NCI-H128 (cell line): Measurements from ENCODE around the gene POU6F2.

Experiments
- DNase-seq: peaks from one replicate; lab custom pipeline; 2025; ENCODE audit not compliant: unreplicated experiment; lab: John Stamatoyannopoulos, UW

Gene POU6F2

DNA sequence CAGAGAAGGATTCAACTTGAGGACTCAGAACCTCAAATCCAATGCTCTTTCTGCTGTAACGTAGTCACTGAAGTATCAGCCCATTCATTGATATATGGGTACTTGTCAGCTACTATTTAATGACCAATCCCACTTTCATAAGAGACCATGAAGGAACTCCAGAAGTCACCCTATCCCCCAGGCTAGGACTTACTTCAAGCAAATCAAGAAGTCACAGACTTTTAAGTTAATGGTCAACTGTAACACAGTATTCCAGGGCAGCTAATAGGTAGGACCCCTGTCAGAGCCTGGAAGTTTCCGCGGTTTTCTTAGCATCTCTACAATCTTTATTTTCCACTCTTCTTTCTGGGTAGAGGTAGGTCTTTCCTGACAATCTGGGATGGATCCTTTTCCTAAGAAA, 269.9 kb downstream of the POU6F2 start:
- DNase-seq, result no peak

DNA sequence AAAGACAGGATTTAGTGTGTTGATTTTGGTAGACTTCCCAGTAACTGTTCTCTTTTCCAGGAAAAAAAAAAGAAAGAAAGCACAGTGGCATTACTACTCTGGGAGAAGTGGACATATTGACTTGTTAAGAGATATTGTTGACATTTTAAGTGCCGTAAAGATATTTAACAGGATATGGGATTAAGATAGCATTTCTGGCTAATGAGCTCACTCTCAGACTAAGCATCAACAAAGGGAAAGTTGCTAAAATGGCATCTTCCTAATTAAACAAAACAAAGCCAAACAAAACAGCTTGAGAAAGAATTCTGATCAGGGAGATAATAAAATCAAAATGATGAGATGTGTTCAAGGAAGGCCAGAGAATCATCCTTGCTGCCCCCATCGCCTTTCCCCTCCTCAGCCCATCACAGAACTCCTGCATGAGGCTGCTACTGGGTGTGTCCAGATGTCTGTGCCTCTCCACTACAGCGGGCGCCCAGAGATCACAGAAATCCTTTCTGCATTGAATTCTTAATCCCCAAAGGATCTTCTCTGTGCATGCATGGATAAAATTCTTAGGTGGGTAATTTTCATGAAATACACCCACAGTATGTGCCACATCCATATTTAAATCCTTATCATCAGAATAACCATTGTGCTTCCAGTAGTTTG, 270.5 kb downstream of the POU6F2 start:
- no peak for DNase-seq

DNA sequence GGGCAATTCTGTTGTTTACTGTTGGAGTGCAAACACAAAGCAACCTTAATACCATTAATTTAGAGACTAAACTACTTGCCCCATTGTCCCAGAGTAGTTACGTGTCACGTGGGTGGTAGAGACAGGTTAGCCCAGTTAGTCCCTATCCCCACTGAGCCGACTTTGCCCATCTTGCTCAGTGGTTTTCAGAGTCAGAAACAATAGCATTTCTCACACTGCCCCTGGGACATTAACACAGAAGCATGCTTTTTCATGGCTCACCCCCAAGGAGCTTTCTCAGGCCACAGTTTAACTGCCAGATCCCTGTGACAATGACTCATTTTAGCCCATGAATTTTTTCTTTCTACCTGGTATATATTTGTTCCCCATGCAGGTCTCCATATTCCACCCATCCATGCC, 271.0 kb downstream of the POU6F2 start:
- DNase-seq, result no peak

DNA sequence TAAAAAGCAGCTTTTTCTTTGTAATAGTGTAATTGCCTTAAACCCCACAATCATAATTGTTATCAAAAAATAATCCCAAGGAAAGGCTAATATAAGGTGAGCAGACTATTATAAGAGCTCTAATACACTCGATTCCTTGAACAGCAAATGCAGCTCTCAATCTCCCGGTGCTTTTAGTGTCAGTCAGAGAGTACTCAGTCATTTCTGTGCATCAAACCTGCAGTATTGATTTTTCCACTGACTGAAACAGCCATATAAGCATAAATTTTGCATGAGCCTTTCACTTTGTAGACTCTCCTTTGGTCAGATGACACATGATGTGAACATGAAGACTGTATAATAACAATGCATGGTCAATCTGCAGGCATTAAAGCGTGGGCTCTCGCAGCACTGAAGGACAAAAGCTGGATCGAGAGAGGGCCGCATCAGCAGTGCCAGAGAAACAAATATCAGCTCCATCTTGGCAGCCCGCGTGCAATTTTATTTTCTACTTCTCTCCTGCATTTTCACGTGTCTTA, 272.0 kb downstream of the POU6F2 start:
- no peak for DNase-seq

DNA sequence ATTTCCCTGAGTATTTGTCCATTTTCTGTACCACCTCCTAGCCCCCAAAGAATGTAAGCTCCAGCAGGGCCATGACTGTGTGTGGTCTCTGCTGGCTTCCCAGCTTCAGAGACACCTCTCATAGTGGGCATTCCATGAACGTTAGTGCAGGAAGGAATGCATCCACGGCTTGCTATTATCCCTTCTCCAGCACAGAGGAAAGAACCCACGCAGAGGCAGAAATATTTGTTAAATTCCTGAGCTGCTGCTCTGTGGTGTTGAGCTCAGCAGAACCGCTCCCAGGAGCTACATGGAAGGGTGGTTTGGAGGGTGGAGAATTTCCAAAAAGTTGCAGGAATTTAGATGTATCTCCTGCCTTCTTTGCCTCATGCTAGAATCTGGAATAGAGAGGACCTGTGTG, 275.2 kb downstream of the POU6F2 start:
- no peak for DNase-seq

DNA sequence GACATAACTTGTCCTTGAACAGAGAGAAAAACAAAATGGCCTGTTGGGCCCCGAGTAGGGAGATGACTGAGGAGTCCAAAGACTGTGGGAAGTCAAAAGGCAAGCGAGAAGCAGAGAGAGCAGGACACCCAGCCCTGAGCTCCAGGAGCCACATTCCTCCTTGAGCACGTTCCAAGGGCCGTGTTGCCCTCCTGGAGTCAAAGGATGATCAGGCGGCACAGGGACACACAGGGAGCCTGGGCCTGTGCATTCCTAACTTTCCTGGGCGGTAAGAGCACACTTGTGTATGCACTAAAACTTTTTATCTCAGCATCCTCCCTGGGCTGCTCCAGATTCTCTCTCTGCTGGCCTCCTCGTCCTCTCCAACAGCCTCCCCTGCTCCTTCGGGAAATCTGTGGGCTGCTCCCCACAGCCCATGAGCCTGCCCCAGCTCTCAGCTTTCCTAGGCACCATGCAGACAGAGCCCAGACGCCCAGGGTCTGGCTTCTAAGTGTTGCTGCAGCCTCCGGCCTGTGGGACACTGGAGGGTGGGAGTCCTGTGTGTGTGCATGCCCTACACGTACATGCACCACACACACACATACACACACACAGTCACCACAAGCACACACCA, 281.8 kb downstream of the POU6F2 start:
- DNase-seq, result no peak

DNA sequence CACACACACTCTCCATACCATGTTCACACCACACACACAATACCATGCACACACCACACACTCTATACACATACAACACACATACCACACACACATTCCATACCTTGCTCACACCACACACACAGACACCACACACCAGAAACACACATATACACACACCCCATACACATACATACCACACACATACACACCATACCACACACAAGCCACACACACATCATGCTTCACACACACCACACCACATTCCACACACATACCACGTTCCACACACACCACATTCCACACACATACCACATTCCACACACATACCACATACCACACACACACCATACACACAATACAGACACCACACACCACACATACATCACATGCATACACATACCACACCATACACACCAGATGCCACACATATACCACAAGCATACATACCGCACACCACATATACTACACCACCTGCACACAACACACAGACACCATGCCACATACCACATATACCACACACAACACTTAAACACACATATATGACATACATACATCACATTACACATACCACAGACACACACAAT, 282.7 kb downstream of the POU6F2 start:
- no peak for DNase-seq

DNA sequence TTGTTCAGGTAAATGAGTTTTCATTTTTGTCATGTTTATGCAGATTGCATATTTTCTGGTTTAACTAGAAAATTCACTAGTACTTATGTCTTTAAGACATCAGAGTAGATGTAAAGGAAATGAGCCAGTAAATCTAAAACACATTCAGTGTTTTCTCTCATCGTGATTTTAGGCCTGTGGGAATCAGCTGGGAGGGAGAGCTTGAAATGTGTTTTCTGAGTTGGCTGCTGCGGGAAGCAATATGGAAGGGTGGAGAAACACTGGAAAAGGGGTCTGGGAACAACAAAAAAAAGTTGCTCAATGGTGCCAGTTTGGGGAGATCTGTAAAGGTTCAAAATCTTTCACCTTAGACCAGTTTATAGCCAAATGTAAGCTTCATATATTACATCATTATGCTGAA, 284.1 kb downstream of the POU6F2 start:
- DNase-seq, result no peak

DNA sequence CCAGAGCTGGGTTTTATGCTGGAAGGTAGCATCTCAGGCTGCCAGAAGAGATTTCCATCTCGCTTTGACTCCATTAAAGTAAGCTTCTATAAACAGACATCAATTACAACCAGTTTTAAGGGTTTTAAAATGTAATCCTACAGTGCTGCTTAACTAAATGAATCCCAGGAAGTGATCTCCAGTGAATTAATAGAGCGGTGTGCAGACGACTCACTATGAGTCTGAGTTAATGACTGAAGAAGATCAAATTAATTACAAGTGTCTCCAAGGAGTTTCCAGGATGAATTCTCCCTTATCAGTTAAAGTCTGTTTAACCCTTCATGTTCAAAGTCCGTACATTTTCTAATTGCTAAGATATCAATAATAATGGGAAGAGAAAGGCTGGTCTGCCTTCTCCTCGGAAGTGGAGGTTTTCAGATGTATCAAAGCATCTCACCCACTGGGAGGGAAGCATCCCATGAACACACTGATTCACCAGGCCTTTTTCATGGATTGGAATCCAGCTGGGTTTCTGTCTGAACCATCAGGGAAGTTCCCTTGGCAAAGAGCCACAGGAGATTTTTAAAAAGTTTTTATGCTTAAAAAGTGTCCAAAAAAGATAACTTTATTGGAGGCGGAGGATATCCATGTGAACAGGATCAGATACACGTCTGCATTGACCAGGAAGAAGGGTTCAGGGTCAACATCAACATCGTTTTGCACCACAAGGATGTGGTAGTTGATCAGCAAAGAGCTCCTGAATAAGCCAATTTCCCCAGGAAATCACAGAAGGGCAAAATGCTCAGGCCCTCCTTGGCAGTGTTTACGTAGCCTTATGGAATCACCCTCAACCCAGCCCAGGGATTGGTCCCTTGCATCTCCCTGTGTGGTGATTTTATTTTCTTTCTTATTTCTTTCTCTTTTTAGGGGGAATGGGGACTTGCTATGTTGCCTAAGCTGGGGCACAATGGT, 288.2 kb downstream of the POU6F2 start:
- DNase-seq, result no peak

DNA sequence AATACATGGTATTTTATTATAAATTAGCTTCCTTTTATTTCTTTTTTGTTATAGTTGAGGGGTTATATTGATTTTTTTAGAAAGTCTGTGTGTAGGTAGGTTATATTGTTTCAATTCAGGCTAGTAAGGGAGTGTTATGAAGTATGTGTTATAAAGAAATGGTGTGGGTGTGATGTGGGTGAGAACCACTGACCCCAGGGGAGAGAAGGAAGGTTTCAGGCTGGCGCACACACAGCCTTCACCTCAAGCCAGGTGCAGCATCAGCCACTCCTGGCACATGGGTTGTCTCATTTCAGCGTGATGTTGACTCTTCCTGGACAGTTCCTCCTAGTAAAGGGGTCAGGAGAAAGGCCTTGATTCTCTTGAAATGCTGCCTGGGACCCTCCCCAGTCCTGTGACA, 291.3 kb downstream of the POU6F2 start:
- DNase-seq, result no peak

DNA sequence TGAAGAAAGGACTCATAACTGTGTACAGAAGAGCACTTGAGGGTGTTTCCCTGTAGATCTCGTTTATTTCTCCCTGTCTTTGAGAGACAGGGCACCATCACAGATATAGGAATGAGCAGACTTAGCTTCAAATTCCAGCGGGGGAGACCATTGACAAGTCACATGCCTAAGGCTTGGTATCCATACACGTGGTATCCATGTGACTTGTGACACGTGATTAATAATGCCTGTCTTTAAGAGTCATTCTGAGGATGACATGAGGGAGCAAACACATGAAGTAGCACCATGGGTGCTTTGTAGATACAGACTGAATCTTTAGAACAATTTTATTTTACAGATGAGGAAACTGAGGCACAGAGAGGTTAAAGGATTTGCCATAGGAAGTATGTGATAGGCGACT, 292.3 kb downstream of the POU6F2 start:
- no peak for DNase-seq

DNA sequence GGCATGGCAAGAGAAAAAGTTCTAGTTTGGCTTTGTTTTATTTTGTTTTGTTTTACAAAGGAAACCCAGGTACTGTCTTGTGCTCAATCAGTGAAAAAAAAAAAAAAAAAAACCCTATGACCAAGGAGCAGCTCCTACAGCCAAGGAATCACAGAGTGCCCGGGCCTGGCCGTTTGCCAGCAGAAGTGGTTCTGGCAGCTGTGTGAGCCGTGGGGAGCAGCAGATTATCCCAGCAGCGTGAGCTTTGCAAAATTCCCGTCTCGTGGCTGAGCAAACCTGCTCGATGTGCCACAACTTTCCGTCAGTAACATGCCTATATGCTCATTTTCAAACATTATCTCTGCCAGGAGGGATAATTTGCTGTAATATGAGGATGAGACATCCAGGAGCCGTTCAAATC, 293.7 kb downstream of the POU6F2 start:
- DNase-seq, result no peak

DNA sequence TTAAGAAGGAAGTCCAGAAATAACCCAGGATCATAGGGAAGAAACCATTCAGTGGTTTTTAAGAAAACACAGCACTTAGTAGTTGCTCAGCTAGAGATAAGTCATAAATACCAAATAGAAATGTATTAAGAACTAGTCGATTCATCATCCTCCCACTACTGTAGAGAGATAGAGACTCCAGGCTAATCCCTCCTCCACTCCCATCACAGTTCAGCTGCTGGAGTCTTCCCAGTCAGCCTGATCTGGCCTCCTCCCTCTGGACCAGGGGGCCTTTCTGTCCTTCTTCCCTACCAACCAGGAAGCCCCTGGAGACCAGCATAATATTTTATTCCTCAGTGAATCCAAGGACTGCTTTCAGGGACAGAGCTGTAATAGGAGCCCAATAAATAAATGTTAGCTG, 294.4 kb downstream of the POU6F2 start:
- DNase-seq, result no peak

DNA sequence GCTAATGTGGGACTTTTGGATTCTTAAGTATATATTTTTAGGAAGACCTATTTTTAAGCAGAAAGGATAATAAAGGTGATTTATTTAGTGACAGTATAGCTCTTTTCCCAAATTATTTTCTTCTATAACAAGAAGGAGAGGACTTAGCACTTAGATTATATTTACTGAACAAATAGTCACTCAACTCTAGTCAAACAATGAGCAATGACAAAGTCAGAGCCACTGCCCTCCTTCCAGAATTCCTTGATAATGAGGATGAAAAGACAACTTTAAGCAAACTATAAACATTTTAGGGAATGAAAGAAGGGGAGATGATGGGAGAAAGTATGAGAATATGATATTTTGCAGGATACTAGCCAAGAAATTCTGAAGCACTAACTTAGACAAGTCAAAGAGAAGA, 295.0 kb downstream of the POU6F2 start:
- no peak for DNase-seq

DNA sequence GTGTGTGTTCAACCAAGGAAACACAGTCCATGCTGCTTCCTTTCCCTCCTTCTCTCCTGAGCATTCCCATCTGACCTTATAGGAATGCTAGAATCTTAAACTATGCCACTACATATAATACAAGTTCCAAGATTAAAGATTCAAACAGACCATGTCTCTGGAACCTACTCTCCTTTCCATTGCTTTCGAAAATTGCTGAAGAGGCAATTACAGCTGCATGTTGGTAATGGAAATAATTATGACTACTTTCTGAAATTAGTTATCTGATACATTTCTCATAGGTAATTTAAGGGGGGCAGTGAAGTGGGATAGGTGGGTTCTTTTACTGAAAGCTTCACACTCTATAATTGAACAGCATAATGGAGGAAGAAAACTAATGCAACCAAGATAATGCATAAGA, 302.6 kb downstream of the POU6F2 start:
- DNase-seq, result no peak

DNA sequence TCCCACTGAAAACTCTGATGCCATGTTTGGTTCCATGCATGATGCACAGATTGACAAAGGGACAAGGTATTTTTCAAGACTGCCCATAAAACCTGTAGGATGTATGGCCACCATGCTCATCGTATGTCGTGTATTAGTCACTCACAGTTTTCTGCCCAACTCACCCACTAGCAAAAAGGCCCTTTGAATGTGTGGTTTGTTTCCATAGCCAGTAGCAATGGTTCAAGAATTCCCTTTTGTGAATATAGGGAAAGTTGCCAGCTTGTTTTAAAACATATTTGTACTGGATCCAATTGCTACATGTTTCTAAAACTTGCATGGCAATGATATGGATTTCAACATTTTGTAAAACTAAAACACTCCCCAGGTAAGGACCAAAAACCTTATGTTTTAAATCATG, 307.5 kb downstream of the POU6F2 start:
- DNase-seq, result no peak

DNA sequence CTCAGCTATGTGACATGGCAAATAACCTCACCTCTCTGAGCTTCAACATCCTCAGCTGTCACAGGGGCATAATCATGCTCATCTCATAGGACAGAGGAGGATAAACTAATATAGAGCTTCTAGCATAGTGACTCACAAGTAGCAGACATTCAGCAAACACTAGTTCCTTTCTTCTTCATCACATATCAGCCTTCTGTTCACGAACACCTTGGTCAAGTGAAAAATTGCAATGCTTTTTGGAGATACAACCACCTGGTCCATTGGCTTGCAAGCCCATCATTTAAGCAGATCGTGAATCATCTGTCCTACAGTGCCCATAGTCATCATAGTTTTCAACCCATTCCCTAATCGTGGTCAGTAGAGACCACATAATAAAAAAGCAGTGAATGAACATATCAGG, 310.6 kb downstream of the POU6F2 start:
- no peak for DNase-seq

DNA sequence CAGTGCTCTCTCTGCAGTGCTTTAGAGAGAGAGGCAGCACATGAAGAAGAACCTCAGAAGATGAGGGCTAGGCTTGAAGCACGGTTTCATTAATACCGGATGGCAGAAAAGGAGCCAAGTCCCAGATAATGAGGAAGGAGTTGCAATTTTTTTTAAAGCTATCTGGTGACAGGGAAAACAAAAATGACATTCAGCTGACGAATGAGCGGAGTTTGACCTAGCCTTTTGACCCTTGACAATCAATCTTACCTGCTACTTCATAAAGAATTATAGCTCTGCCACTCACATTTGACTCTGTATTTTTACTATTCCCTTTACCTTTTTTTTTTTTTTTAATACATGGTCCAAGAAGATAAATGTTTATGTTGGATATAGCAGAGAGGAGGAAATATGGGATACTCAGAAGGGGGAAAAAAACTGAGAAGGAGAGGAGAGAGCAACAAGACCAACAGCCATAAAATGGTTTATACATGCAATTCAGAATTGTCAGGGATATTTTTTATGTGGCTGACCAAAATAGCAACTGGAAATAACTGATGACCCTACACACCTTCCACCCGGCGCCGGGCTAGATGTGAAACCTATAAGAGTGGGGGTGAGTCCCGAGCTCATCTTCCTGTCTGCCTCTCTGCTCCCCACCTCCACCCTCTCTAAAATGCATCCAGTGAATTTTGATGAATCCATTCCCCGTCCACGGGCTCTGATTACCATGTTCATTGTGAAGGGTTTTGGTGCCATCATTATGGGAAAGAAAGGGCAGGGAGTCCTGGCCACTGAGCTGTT, 314.1 kb downstream of the POU6F2 start:
- no peak for DNase-seq

DNA sequence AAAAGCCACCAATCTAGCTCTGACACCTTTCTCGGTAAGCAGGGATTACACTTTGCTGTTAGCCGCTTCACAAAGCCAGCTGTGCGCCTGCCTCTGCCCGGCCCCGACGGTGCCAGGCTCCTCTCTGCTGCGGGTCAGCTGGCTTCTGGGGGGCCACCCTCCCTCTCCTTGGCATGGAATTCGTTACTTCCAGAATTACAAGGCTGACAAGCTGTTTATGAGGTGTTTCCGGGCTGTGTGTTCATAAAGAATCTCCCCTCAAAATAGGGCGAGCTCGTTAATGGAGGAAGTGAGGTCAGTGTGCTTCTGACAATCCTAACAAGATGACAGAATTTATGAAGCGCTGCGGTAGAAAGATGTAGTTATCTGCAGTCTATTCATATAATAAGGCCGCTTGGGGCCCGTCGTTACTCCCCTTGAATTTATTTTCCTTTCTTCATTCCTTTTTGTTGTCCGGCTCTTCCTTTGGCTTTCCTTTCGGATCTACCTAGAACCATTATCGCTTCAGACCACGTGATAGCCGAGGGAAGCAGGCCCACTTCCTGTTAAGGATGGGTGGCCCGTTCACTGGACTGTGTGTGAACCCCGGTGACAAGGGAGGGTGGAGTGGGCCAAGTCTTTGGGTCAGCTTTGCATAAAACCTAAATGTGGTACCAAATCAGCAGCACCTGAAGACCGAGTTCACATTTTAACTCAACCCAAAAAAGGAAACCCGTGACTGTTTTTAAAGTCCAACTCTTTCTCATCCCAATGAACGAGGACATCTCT, 315.5 kb downstream of the POU6F2 start:
- no peak for DNase-seq

DNA sequence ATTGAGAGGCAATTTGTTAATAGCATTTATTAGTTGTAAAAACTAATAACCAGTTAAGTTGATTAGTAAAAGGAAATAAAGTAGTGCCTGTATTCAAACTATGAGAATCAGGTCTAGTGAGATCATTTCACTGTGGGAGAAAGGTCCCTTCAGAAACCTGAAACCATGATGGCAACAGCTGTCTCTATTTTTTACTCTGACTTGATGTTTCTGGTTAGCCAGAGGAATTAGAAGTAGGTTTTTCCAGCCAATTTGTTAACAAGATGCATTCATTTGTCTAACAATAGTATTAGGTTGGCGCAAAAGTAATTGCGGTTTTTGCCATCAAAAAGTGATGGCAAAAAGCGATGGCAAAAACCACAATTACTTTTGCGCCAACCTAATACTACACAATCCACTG, 316.3 kb downstream of the POU6F2 start:
- no peak for DNase-seq
